Fibroblast of lung (primary cell): Measurements from ENCODE around the gene EHMT1.

Experiments
- EZH2 ChIP-seq: IDR thresholded peaks from 2 replicates; pipeline ENCODE4 v1.5.1; 2012; ENCODE audit warnings: low read length, control low read depth, mild to moderate bottlenecking; ENCODE audit errors: missing control alignments
- TF ChIP-seq, protein P1 (sequence below), 2 donors: IDR thresholded peaks in 1 of 2; conservative IDR thresholded peaks in 1 of 2; 1 replicate in 1 of 2; 2 replicates in 1 of 2; pipeline ENCODE4 v1.5.1; 2011 to 2012; ENCODE audit warnings: low read length in 2 of 2, control low read depth in 1 of 2, inconsistent platforms in 1 of 2, low read depth in 1 of 2, mild to moderate bottlenecking in 1 of 2

DNA sequence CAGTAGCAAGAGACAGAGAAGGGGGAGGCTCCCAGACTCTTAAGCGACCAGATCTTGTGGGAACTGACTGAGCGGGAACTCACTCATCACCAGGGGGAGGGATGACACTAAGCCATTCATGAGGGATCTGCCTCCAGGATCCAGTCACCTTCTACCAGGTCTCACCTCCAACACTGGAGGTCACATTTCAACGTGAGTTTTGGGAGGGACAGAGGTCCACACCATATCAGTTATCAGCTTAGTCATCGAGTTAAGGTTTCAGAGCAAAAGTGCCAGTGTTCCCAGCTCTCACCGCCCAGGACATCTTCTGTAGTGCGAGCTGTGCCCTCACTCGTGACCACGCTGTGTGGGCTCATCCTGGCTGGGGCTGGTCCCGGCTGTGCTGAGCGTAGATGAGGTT lies 160.1 kb downstream of the EHMT1 start:
- TF ChIP-seq, protein P1, sequence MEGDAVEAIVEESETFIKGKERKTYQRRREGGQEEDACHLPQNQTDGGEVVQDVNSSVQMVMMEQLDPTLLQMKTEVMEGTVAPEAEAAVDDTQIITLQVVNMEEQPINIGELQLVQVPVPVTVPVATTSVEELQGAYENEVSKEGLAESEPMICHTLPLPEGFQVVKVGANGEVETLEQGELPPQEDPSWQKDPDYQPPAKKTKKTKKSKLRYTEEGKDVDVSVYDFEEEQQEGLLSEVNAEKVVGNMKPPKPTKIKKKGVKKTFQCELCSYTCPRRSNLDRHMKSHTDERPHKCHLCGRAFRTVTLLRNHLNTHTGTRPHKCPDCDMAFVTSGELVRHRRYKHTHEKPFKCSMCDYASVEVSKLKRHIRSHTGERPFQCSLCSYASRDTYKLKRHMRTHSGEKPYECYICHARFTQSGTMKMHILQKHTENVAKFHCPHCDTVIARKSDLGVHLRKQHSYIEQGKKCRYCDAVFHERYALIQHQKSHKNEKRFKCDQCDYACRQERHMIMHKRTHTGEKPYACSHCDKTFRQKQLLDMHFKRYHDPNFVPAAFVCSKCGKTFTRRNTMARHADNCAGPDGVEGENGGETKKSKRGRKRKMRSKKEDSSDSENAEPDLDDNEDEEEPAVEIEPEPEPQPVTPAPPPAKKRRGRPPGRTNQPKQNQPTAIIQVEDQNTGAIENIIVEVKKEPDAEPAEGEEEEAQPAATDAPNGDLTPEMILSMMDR (conservative IDR thresholded peaks at IDR 0.05 in 1 of 2, IDR thresholded peaks at IDR 0.05 in 1 of 2; ENCODE audit: low read depth in 1 of 2, low read length in 2 of 2), result no peak
- TF ChIP-seq EZH2, result no peak
